Measurements from ENCODE around the gene ELOVL1. TPM values are rescaled to one million over a fixed set of nuclear protein-coding genes. Genes with fewer than 3 reads are reported as not detected.
A peak's percentile ranks its signal among the peaks of the same experiment; 100 is the strongest.

The ELOVL1 gene
- total RNA-seq, 1 experiment from 2014 or later = 21.6 TPM

GRCh38 chr1:43348809-43349593 is 18.8 kb downstream of the ELOVL1 start:
- Mint-ChIP-seq H3K4me1 (peaks cover 32 to 50% of the 10 kb centered on the region in 2 experiments), H3K9me3 (no peaks in the 10 kb centered on the region), H3K27ac (peak overlapping the region; percentile 92 to 100 (median 100)), H3K4me3 (peak overlapping the region; percentile 83 to 84), H3K36me3 (ENCODE audit: insufficient read depth in 1 of 3, low read depth in 3 of 3) (no peaks in the 10 kb centered on the region), H3K27me3 (ENCODE audit: low read depth) (peaks cover 16% of the 10 kb centered on the region)
- Histone ChIP-seq H3K23ac (ENCODE audit: insufficient read length, low read depth, low read length) (no peak overlapping the region), H2BK5ac (ENCODE audit: insufficient read length, low read length) (peak overlapping the region; percentile 58), H4K8ac (replicated peaks; ENCODE audit: insufficient read length, low read depth, low read length) (no peak overlapping the region), H2BK15ac (ENCODE audit: low read depth, low read length) (no peak overlapping the region), H3K27me3 (ENCODE audit: insufficient read depth, low read length) (peaks cover 4% of the 10 kb centered on the region), H2BK12ac (ENCODE audit: insufficient read length, low read depth, low read length) (no peak overlapping the region), H3K27ac (ENCODE audit: insufficient read length, low read depth, low read length) (peak overlapping the region; percentile 66), H3K79me1 (ENCODE audit: insufficient read depth, low read depth, low read length, poor library complexity, severe bottlenecking) (no peaks in the 10 kb centered on the region), H3K23me2 (ENCODE audit: insufficient read length, low read depth, low read length, poor library complexity, severe bottlenecking) (peaks cover 10% of the 10 kb centered on the region), H4K20me1 (ENCODE audit: control insufficient read depth, insufficient read depth, insufficient read length) (no peaks in the 10 kb centered on the region), H3K14ac (ENCODE audit: insufficient read depth, low read length) (peak overlapping the region; percentile 97), H4K5ac (ENCODE audit: insufficient read length, low read depth, low read length) (no peak overlapping the region), H3K9ac (ENCODE audit: extremely low read depth, insufficient read length, low read length) (peak overlapping the region; percentile 81), H3K4me2 (ENCODE audit: insufficient read depth, insufficient read length, low read length) (peak overlapping the region; percentile 77), H2BK20ac (ENCODE audit: low read depth, low read length, poor library complexity, severe bottlenecking) (no peak overlapping the region), H2AK5ac (ENCODE audit: insufficient read length, low read length) (no peak overlapping the region), H2AFZ (ENCODE audit: low read length) (no peak overlapping the region), H3K4me1 (ENCODE audit: insufficient read depth, low read length) (peaks cover 5% of the 10 kb centered on the region), H4K91ac (ENCODE audit: insufficient read length, low read depth, low read length) (no peak overlapping the region), H3K56ac (ENCODE audit: insufficient read length, low read depth, low read length) (no peak overlapping the region), H3T11ph (ENCODE audit: low read length) (no peak overlapping the region), H2BK120ac (ENCODE audit: low read depth, low read length, poor library complexity, severe bottlenecking) (no peak overlapping the region), H3K79me2 (ENCODE audit: insufficient read depth, low read length) (no peaks in the 10 kb centered on the region), H3K9me3 (ENCODE audit: control insufficient read depth, low read depth, low read length) (no peaks in the 10 kb centered on the region), H3K4ac (ENCODE audit: low read depth, low read length) (no peak overlapping the region), H3K18ac (ENCODE audit: insufficient read length, low read depth, low read length) (peak overlapping the region; percentile 89)
- peak; percentile 98 for DNase-seq
- TF ChIP-seq CTCF (conservative IDR thresholded peaks at IDR 0.05) = no peak
- no CpG with 5 or more reads among the region's 72 CpGs for WGBS (ENCODE audit: extremely low coverage, insufficient read length, low lambda C conversion rate)
